ENCODE measurements around the gene ARFGAP2. TPM values are rescaled to one million over a fixed set of nuclear protein-coding genes. Genes with fewer than 3 reads are reported as not detected.
A peak's percentile ranks its signal among the peaks of the same experiment; 100 is the strongest.
"Not testable (repeated sequence)": the region's sequence is repeated elsewhere in the genome, so short reads cannot be mapped to it uniquely, and the experiment has no call there.

Gene ARFGAP2
- total RNA-seq, 4 donors from 2014 or later = 105 to 239 (median 157) TPM

DNA sequence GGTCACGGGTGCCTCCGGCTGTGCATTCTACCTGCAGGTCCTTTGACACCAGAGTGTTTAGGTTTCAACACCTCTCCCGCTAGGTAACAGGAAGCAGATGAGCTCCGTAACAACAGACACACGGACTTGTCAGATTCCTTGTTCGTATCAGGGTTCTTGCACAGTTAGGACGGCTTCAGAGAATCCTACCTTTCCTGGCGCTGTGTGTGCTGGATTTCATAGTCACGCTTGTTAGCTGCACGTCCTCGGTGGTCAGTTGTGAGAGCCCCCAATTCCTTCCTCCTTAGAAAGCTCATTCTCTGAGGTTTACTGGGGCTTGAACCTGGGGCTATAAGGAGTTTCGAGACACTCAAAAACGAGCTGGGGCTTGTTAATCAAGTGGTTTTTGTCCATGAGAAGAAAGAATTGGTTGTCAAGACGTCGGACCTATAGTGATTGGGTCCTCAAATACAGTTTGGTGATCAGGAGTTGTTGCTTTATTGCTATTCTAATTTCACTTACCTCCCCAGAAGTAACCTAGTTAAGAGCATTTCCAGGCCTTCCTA is 38.8 kb upstream of the ARFGAP2 start:
- TF ChIP-seq, protein P1, sequence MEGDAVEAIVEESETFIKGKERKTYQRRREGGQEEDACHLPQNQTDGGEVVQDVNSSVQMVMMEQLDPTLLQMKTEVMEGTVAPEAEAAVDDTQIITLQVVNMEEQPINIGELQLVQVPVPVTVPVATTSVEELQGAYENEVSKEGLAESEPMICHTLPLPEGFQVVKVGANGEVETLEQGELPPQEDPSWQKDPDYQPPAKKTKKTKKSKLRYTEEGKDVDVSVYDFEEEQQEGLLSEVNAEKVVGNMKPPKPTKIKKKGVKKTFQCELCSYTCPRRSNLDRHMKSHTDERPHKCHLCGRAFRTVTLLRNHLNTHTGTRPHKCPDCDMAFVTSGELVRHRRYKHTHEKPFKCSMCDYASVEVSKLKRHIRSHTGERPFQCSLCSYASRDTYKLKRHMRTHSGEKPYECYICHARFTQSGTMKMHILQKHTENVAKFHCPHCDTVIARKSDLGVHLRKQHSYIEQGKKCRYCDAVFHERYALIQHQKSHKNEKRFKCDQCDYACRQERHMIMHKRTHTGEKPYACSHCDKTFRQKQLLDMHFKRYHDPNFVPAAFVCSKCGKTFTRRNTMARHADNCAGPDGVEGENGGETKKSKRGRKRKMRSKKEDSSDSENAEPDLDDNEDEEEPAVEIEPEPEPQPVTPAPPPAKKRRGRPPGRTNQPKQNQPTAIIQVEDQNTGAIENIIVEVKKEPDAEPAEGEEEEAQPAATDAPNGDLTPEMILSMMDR (IDR thresholded peaks at IDR 0.05) = no peak
- no peak for TF ChIP-seq POLR2A (IDR thresholded peaks at IDR 0.05)
- 0 to 1% methylated on average over 12 to 13 of the region's 15 CpGs for WGBS, 2 donors
- intact Hi-C loops (cut with DNase I; ENCODE audit: low total_unique reads) = no loop called here
- peak overlapping the region; percentile 65 for H3K4me3 ChIP-seq (ENCODE audit: low read depth, poor library complexity, severe bottlenecking)
- no peak for DNase-seq (ENCODE audit: low spot score in 2 of 2)

DNA sequence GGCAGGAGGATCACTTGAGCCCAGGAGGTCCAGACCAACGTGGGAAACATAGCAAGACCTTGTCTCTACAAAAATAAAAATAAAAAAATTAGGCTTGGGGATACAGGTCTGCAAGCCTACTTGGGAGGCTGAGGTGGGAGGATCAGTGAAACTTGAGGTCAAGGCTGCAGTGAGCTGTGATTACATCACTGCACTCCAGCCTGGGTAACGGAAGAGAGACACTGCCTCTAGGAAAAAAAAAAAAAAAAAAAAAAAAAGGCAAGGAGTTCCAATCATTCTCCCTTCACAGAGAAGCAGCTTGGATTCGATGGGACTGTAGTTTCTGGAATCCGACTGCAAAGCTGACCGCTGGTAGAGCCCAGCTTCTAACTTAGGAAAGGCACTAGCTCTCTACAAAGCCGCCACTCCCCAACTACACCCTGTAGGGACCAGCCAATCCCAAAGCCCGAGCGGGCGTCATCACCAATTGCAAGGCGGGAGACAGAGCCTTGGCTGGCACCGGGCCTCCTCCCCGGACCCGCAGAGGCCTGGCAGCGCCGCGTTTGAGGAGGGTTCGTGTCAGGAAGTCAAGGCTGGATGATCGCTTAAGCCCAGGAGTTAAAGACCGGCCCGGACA is 37.4 kb upstream of the ARFGAP2 start:
- intact Hi-C loops (cut with DNase I; ENCODE audit: low total_unique reads) = no loop called here
- peak overlapping the region; percentile 29 for H3K4me3 ChIP-seq (ENCODE audit: low read depth, poor library complexity, severe bottlenecking)
- DNase-seq (ENCODE audit: low spot score in 2 of 2) = peak; percentile 92 to 99
- 5 to 12% methylated on average over 20 of the region's 20 CpGs for WGBS, 2 donors
- TF ChIP-seq, protein P1 (IDR thresholded peaks at IDR 0.05) = no peak
- TF ChIP-seq POLR2A (IDR thresholded peaks at IDR 0.05) = peak in 1 of 2 donors; percentile 24

DNA sequence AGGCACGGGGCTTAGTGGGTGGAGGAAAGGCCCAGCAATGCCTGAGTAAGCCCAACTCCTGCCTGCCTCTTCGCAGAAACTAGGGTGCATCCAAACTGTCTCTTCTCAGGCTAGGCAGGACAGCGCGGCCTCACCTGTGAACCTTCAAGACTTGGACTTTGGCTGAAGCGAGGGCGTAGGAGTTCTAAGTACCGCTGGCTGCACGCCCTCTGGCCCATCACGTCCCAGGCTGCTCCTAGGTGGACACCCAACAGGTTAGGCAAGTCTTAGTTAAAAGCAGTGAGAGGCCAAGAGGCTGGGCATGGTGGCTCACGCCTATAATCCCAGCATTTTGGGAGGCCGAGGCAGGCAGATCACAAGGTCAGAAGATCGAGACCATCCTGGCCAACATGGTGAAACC is 36.3 kb upstream of the ARFGAP2 start:
- WGBS, 2 donors = 66 to 67% methylated on average over 12 of the region's 12 CpGs
- intact Hi-C loops (cut with DNase I; ENCODE audit: low total_unique reads) = no loop called here

DNA sequence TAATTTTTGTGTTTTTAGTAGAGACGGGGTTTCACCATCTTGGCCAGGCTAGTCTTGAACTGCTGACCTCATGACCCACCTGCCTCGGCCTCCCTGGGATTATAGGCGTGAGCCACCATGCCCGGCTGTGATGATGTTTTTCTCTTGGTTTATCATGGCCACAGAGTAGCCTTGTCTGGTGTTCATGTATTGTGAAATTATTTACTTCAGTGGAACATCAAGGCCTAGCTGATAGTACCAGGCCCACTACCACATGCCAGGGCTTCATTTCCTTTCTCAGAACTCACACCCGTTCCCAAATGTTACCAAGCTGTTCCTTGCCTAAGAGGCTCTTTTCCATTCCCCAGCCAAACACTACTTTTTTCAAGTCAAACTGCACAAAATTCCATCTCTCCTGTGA is 31.9 kb upstream of the ARFGAP2 start:
- TF ChIP-seq, protein P1 (IDR thresholded peaks at IDR 0.05) = no peak
- no peak for TF ChIP-seq POLR2A (IDR thresholded peaks at IDR 0.05)
- no peak for DNase-seq (ENCODE audit: low spot score in 2 of 2)
- WGBS, 2 donors = 92 to 93% methylated on average over 5 of the region's 5 CpGs
- no peak overlapping the region for H3K4me3 ChIP-seq (ENCODE audit: low read depth, poor library complexity, severe bottlenecking)
- intact Hi-C loops (cut with DNase I; ENCODE audit: low total_unique reads) = no loop called here

More for the DNA sequence above, 36.3 kb upstream of the ARFGAP2 start:
- TF ChIP-seq, protein P1 (IDR thresholded peaks at IDR 0.05) = no peak
- TF ChIP-seq POLR2A (IDR thresholded peaks at IDR 0.05) = no peak
- DNase-seq (ENCODE audit: low spot score in 2 of 2) = no peak
- H3K4me3 ChIP-seq (ENCODE audit: low read depth, poor library complexity, severe bottlenecking) = no peak overlapping the region

DNA sequence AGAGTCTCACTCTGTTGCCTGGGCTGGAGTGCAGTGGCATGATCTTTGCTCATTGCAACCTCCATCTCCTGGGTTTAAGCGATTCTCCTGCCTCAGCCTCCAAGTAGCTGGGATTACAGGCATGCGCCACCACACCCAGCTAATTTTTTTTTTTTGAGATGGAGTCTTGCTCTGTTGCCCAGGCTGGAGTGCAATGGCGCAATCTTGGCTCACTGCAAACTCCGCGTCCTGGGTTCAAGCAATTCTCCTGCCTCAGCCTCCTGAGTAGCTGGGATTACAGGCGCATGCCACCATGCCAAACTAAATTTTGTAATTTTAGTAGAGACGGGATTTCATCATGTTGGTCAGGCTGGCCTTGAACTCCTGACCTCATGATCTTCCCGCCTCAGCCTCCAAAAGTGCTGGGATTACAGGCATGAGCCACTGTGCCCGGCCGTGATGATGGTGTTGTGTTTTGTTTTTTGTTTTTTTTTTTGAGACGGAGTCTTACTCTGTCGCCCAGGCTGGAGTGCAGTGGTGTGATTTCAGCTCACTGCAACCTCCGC is 31.4 kb upstream of the ARFGAP2 start:
- intact Hi-C loops (cut with DNase I; ENCODE audit: low total_unique reads); DNase-seq (ENCODE audit: low spot score in 2 of 2); H3K4me3 ChIP-seq (ENCODE audit: low read depth, poor library complexity, severe bottlenecking): not testable (repeated sequence)
- WGBS, 2 donors = 97% methylated on average over 13 of the region's 13 CpGs

DNA sequence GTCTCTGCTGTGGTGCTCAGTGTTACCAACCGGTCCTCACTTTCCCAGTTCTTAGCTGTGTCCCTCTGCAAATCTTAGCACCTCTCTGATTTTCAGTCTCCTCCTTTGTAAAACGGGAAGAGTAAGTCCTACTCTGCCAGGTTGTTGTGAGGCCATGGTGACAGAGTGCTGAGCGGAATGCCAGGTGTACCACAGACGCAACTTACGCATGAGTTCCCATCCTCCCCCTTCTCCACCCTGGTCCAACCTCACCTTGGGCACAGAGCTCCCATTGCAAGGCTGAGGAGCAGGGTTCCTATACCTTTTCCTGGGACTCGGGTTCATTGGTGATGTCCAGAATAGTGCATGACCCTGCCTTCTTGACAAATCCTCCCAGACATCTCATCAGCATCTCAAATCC is 30.8 kb upstream of the ARFGAP2 start:
- H3K4me3 ChIP-seq (ENCODE audit: low read depth, poor library complexity, severe bottlenecking) = no peak overlapping the region
- no peak for TF ChIP-seq POLR2A (IDR thresholded peaks at IDR 0.05)
- TF ChIP-seq, protein P1 (IDR thresholded peaks at IDR 0.05) = no peak
- no peak for DNase-seq (ENCODE audit: low spot score in 2 of 2)
- intact Hi-C loops (cut with DNase I; ENCODE audit: low total_unique reads) = no loop called here
- WGBS, 2 donors = 76 to 83% methylated on average over 6 of the region's 6 CpGs

DNA sequence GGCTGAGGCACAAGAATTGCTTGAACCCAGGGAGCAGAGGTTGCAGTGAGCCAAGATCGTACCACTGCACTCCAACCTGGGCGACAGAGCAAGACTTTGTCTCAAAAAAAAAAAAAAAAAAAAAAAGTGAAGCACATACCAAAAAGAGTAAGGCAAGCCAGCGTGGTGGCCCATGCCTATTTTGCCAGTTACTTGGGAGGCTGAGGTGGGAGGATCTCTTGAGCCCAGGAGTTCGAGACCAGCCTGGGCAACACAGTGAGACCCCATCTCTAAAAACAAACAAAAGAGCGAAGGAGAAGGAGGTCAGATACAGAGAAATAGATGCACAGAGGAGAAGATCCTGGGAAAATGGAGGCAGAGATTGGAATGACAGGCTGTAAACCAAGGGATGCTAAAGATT is 29.9 kb upstream of the ARFGAP2 start:
- whole genome bisulfite sequencing, 2 donors = 92 to 97% methylated on average over 5 of the region's 5 CpGs
- DNase-seq (ENCODE audit: low spot score in 2 of 2); intact Hi-C loops (cut with DNase I; ENCODE audit: low total_unique reads); H3K4me3 ChIP-seq (ENCODE audit: low read depth, poor library complexity, severe bottlenecking): not testable (repeated sequence)
